ENCODE measurements around the gene RIPOR3.
"Not testable (repeated sequence)": the region's sequence is repeated elsewhere in the genome, so short reads cannot be mapped to it uniquely, and the experiment has no call there.

The RIPOR3 gene

DNA sequence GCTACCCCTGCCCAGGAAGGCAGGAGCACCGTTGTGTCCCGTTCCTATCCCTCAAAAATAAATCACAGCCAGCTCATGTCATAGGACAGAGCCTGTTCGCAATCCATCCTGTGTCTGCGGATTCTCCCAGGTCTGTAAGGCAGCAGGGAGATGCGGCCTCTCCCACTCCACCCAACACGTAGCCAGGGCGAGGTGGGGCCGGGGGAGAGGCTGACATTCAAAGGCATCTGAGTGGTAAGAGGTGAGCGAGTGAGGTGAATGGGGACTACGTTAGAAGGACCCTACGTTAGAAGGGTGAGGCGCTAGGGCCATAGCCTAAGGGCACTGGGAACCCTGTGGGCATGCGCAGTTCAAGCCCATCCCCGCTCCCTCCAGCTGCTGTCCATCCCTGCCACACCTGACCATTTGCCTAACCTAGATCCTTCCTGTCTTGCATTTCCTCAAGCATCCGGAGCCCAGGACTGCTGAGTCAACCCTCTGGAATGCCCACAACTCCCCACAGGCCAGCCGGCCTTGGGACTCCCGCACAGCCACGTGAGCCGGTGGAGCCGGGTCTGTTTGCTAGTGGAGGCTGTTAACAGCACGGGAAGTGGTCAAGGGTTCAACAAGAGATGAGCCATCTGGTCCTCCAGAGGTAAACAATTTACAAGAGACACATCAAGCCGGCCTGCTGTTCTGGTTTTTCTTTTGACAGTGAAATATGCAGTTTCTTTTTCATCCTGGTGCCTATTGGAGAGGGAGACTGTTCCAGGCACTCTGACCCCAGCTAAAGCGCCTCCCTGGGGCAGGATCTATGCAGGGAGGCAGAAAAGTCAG, 45.9 kb downstream of the RIPOR3 start:
- H3K9me3 ChIP-seq (ENCODE audit: control insufficient read depth in 5 of 5, low read length in 5 of 5): no peaks in the 10 kb centered on the region
- peaks cover 7 to 39% (median 33%) of the 10 kb centered on the region in 5 donors for H3K4me1 ChIP-seq (ENCODE audit: control insufficient read depth in 5 of 5, insufficient read depth in 5 of 5, low read length in 5 of 5)
- peak overlapping the region in 1 of 5 donors; percentile 22 for H3K4me3 ChIP-seq (ENCODE audit: low read depth in 1 of 5, low read length in 5 of 5)
- H3K9ac ChIP-seq (ENCODE audit: low read length in 5 of 5): peak overlapping the region in 1 of 5 donors; percentile 51
- H3K27ac ChIP-seq (ENCODE audit: low read depth, low read length): peak overlapping the region; percentile 79
- no peaks in the 10 kb centered on the region for H3K36me3 ChIP-seq (ENCODE audit: control insufficient read depth in 5 of 5, insufficient read depth in 5 of 5, low read length in 5 of 5)
- H3K27me3 ChIP-seq (ENCODE audit: control insufficient read depth in 5 of 5, insufficient read depth in 4 of 5, low read length in 5 of 5): no peaks in the 10 kb centered on the region

DNA sequence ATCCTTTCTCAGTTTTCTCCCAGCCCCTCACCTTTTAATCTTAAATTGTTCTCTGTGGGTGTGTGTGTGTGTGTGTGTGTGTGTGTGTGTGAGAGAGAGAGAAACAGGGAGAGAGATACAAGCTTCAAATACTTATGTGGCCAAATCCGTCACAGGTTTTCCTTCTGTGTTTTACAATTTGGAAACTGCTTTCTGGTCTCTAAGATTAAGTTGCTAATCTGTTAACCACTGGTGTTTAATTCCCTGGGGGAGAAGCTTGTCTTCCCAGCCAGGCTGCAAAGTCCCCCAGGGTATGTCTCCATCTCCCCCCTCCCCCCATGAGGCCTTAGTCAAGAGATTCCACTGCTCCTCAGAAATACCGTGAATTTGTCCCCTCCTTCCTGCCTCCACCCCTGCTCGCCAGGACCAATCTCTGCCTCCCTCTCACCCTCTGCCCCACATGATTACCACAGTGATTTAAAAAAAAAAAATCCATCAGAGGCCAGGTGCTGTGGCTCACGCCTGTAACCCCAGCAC, 49.0 kb downstream of the RIPOR3 start:
- Histone ChIP-seq H3K4me3 (ENCODE audit: low read depth in 1 of 5, low read length in 5 of 5) (no peak overlapping the region), H3K27ac (ENCODE audit: low read depth, low read length) (no peak overlapping the region)

DNA sequence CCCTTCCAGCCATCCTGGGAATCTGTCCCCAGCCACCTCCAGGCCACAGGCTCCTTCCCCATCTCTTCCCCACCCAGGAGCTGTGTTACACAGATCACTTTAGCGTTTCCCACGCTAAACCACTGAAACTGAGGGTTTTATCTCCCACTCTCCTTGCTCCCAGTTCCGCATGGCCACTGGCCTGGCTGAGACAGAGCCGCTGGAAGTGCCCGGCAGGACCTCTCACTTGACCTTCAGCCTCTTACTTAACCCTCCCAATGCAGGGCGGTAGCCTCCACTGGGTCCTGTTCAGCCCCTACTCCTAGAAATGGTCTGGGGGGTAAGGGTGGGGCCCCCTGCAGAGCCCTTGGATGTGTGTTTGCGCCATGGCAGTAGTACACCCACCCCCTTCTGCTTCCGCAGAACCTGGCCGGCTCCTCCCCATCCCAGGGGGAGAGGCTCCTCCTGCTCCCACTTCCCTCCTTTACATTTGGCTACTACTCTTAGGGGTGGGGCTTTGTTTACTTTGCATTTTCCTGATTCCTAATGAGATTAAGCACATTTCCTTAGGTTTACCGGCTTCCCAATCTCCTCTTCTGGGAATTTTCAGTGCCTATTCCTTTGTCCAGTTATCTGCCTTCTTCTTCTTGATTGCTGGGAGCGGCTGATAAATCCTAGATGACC, 49.6 kb downstream of the RIPOR3 start:
- H3K36me3 ChIP-seq (ENCODE audit: control insufficient read depth in 5 of 5, insufficient read depth in 5 of 5, low read length in 5 of 5); H3K9ac ChIP-seq (ENCODE audit: low read length in 5 of 5); H3K27me3 ChIP-seq (ENCODE audit: control insufficient read depth in 5 of 5, insufficient read depth in 4 of 5, low read length in 5 of 5); H3K4me3 ChIP-seq (ENCODE audit: low read depth in 1 of 5, low read length in 5 of 5); H3K27ac ChIP-seq (ENCODE audit: low read depth, low read length); H3K9me3 ChIP-seq (ENCODE audit: control insufficient read depth in 5 of 5, low read length in 5 of 5): not testable (repeated sequence)
- H3K4me1 ChIP-seq (ENCODE audit: control insufficient read depth in 5 of 5, insufficient read depth in 5 of 5, low read length in 5 of 5): peaks cover 3 to 26% (median 22%) of the 10 kb centered on the region in 5 donors

More for the DNA sequence above, 49.0 kb downstream of the RIPOR3 start:
- H3K9ac ChIP-seq (ENCODE audit: low read length in 5 of 5): no peak overlapping the region
- peaks cover 4 to 26% (median 23%) of the 10 kb centered on the region in 5 donors for H3K4me1 ChIP-seq (ENCODE audit: control insufficient read depth in 5 of 5, insufficient read depth in 5 of 5, low read length in 5 of 5)
- no peaks in the 10 kb centered on the region for H3K36me3 ChIP-seq (ENCODE audit: control insufficient read depth in 5 of 5, insufficient read depth in 5 of 5, low read length in 5 of 5)
- H3K9me3 ChIP-seq (ENCODE audit: control insufficient read depth in 5 of 5, low read length in 5 of 5): no peaks in the 10 kb centered on the region
- no peaks in the 10 kb centered on the region for H3K27me3 ChIP-seq (ENCODE audit: control insufficient read depth in 5 of 5, insufficient read depth in 4 of 5, low read length in 5 of 5)

DNA sequence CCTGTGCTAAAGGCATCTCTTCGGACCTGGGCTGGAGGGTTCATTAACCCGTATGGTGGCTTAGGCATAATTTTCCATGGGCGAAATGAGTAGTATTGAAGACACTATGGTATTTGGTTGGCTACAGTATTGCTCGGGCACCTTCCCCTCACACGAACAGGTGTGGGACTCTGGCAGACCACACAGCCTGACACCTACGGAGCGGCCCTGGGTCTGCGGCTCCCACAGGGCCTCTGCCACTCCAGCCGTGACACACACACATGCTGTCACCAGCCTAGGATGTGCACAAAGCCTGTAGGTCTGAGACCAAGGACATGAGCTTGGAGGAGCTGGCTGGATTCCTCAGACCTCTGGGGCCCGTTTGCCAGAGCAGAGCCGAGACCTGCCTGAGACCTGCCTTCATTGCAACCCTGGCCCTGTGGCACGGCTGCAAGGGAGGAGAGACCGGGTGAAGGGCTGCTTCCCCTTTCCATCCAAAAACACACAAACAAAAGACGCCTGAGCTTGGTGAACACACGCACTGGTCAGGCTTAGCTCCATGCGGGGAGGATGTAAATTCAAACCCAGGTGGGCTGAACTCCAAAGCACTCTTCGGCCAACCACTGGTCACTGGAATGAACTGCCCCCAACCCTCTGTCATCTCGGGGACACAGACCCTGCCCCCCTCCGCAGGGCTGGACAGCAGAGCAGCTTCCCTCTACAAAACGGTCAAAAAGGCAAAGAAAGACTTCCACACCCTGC, 51.2 kb downstream of the RIPOR3 start:
- H3K4me1 ChIP-seq (ENCODE audit: control insufficient read depth in 5 of 5, insufficient read depth in 5 of 5, low read length in 5 of 5): peaks cover 0 to 26% (median 18%) of the 10 kb centered on the region in 5 donors
- H3K27ac ChIP-seq (ENCODE audit: low read depth, low read length); H3K9ac ChIP-seq (ENCODE audit: low read length in 5 of 5); H3K36me3 ChIP-seq (ENCODE audit: control insufficient read depth in 5 of 5, insufficient read depth in 5 of 5, low read length in 5 of 5); H3K9me3 ChIP-seq (ENCODE audit: control insufficient read depth in 5 of 5, low read length in 5 of 5); H3K4me3 ChIP-seq (ENCODE audit: low read depth in 1 of 5, low read length in 5 of 5); H3K27me3 ChIP-seq (ENCODE audit: control insufficient read depth in 5 of 5, insufficient read depth in 4 of 5, low read length in 5 of 5): not testable (repeated sequence)

DNA sequence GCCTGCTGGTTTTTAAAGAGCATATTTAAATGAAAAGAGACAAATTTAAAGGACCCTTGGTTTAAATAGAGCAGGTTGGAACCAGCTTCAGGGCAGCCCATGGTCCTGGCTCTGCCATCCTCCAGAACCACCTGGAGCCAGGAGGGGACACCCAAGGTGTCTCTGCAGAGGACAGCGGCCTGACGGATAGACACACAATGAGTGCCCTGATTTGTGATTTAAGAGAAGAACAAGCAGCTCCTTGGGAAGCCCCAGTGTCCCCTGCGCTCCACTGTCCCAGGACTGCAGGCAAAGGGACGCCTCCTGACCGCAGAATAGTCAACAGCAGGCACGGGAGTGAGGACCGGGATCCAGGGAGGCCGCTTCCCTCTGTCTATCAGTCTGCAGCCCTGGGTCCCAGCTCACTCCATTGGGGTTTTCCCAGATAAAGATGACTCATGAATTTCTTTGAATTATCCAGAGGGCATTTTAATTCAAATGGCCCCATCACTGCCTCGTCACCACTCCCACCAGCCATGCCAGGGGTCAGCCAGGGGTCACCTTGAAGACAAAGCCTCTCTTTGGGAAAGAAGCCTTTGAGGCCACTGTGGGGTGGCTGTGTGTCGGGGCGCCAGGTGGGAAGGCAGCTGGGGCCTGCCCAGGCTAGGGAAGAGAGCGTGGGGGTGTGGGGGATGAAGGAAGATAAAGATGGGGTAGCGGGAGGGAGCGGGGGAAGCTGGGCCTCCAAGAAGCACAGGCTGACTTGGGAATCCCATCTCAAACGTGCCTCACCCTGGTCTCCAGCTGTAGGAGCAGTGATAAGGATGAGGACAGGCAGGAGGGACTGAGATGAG, 53.1 kb downstream of the RIPOR3 start:
- not testable (repeated sequence) for H3K9me3 ChIP-seq (ENCODE audit: control insufficient read depth in 5 of 5, low read length in 5 of 5); H3K27me3 ChIP-seq (ENCODE audit: control insufficient read depth in 5 of 5, insufficient read depth in 4 of 5, low read length in 5 of 5); H3K36me3 ChIP-seq (ENCODE audit: control insufficient read depth in 5 of 5, insufficient read depth in 5 of 5, low read length in 5 of 5); H3K27ac ChIP-seq (ENCODE audit: low read depth, low read length); H3K4me3 ChIP-seq (ENCODE audit: low read depth in 1 of 5, low read length in 5 of 5); H3K9ac ChIP-seq (ENCODE audit: low read length in 5 of 5)
- peaks cover 0 to 24% (median 17%) of the 10 kb centered on the region in 5 donors for H3K4me1 ChIP-seq (ENCODE audit: control insufficient read depth in 5 of 5, insufficient read depth in 5 of 5, low read length in 5 of 5)

DNA sequence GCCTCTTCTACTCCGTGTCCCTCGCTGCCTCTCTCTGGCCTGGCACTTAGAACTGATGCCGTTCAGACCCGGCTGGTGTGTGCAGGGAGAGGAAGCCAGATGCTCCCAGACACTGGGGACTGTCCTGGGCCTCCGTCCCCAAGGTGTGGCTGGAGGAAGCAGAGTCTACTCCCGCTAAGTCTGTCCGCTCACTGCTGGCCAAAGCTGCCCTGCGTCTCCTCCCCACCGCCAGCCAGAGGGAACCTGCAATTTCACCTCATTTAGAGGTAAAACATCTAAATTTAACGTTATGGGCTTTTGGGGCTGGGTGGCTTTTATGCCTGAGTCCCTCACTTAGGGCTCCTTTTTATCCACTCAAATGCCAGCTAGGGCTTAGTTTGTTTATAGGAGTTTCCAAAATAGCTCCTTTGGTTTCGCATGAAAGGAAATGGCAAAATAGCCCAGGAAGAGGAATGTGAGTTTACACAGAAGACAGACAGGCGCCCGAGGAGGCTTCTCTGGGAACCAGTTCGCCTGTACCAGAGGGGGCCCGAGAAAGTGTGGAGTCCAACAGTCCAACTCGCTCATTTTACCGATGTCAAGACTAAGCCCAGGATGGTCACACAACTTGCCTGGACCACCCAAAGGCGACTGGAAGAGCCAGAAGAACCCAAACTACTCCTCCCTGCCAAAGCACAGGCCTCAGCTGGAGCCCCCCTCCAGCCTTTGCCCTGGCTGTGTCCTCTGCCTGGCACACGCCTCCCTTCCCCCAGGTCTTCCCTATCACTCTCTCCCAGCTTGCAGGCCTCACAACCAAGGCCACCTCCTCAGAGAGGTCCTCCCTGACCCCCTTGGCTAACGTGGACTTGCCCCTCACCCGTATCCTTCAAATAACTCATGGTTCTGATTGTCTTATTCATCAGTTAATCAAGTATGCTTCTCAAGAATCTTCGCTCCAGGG, 54.5 kb downstream of the RIPOR3 start:
- Histone ChIP-seq H3K4me1 (ENCODE audit: control insufficient read depth in 5 of 5, insufficient read depth in 5 of 5, low read length in 5 of 5) (peaks cover 0 to 18% (median 12%) of the 10 kb centered on the region in 5 donors), H3K27ac (ENCODE audit: low read depth, low read length) (no peak overlapping the region), H3K36me3 (ENCODE audit: control insufficient read depth in 5 of 5, insufficient read depth in 5 of 5, low read length in 5 of 5) (no peaks in the 10 kb centered on the region), H3K4me3 (ENCODE audit: low read depth in 1 of 5, low read length in 5 of 5) (no peak overlapping the region), H3K9ac (ENCODE audit: low read length in 5 of 5) (no peak overlapping the region), H3K27me3 (ENCODE audit: control insufficient read depth in 5 of 5, insufficient read depth in 4 of 5, low read length in 5 of 5) (peaks cover 0 to 2% (median 0%) of the 10 kb centered on the region in 5 donors), H3K9me3 (ENCODE audit: control insufficient read depth in 5 of 5, low read length in 5 of 5) (no peaks in the 10 kb centered on the region)

DNA sequence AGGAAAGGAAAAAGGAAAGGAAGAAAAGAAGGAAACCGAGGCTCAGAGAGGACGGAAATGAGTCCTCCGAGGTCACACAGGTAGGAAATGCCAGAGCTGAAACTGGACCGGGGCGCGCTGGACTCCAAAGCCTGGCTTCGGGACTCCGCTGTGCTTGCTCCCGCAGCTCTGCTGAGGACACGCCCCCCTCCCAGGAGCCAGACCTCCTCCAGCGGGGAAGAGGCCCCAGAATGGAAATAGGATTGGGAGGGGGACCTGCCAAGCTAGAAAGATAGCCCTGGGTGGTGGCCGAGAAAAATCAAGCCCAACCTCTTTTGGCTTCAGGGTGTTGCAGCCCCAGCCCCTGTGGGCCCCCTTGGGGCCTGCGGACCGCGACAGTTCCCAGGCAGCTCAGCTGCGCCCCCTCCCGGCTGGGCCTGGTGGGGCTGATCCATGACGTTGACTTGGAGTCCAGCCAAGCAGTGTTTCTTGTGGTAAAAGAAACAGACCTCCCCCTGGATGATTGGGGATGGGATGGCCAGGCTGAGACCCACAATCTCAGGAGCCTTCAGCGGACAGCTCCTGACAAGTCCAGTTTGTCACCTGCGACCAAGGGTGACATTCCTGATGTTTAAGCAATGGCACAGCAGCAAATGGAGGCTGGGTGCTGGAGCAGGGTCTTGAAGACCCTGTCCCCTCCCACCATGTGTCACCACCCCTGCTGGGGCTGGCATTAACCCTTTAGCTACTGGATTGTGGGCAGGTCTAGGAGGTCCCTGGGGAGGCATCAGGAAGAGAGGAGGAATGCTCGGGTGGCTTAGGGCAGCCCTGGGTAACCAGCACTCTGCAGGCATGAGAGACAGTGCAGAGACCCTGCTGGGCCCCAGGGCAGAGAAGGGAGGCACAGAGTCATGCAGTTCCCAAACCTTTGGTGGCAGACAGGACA, 55.4 kb downstream of the RIPOR3 start:
- peak overlapping the region in 2 of 5 donors; percentile 6 to 39 for H3K4me3 ChIP-seq (ENCODE audit: low read depth in 1 of 5, low read length in 5 of 5)

DNA sequence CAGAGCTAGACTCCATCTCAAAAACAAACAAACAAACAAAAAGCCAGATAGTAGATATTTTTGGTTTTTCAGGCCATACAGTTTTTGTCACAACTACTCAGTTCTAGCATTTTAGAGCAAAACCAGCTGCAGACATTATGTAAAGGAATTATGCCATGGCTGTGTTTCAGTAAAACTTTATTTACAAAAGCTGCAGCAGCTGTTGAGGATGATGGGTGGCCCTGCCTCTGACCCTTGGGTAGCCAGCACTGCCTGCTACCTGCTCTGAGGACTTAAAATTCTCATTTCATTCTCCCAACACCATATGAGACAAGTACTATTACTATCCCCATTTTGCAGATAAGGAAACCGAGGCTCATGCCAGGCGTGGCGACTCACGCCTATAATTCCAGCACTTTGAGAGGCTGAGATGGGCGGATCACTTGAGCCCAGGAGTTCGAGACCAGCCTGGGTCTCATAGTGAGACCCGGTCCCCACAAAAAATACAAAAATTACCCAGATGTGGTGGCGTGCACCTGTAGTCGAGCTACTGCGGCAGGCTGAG, 56.3 kb downstream of the RIPOR3 start:
- Histone ChIP-seq H3K9ac (ENCODE audit: low read length in 5 of 5) (no peak overlapping the region), H3K27ac (ENCODE audit: low read depth, low read length) (no peak overlapping the region), H3K9me3 (ENCODE audit: control insufficient read depth in 5 of 5, low read length in 5 of 5) (no peaks in the 10 kb centered on the region), H3K27me3 (ENCODE audit: control insufficient read depth in 5 of 5, insufficient read depth in 4 of 5, low read length in 5 of 5) (peaks cover 0 to 2% (median 0%) of the 10 kb centered on the region in 5 donors), H3K4me3 (ENCODE audit: low read depth in 1 of 5, low read length in 5 of 5) (no peak overlapping the region), H3K4me1 (ENCODE audit: control insufficient read depth in 5 of 5, insufficient read depth in 5 of 5, low read length in 5 of 5) (peaks cover 0 to 14% (median 11%) of the 10 kb centered on the region in 5 donors), H3K36me3 (ENCODE audit: control insufficient read depth in 5 of 5, insufficient read depth in 5 of 5, low read length in 5 of 5) (no peaks in the 10 kb centered on the region)

More for the DNA sequence above, 55.4 kb downstream of the RIPOR3 start:
- Histone ChIP-seq H3K9me3 (ENCODE audit: control insufficient read depth in 5 of 5, low read length in 5 of 5) (no peaks in the 10 kb centered on the region), H3K4me1 (ENCODE audit: control insufficient read depth in 5 of 5, insufficient read depth in 5 of 5, low read length in 5 of 5) (peaks cover 0 to 14% (median 11%) of the 10 kb centered on the region in 5 donors), H3K27me3 (ENCODE audit: control insufficient read depth in 5 of 5, insufficient read depth in 4 of 5, low read length in 5 of 5) (peaks cover 0 to 2% (median 0%) of the 10 kb centered on the region in 5 donors), H3K9ac (ENCODE audit: low read length in 5 of 5) (no peak overlapping the region), H3K36me3 (ENCODE audit: control insufficient read depth in 5 of 5, insufficient read depth in 5 of 5, low read length in 5 of 5) (no peaks in the 10 kb centered on the region), H3K27ac (ENCODE audit: low read depth, low read length) (no peak overlapping the region)
